ENCODE data around the gene CISD1.
"Not testable (repeated sequence)": the region's sequence is repeated elsewhere in the genome, so short reads cannot be mapped to it uniquely, and the experiment has no call there.

Gene CISD1

GRCh38 chr10:58268946-58269781 lies at the start of gene CISD1:
CISD1 (plus strand) TSS chr10:58269162; CDS start chr10:58269274, 112 bp downstream.
- peak; percentile 97 for DNase-seq (ENCODE audit: low spot score)

DNA sequence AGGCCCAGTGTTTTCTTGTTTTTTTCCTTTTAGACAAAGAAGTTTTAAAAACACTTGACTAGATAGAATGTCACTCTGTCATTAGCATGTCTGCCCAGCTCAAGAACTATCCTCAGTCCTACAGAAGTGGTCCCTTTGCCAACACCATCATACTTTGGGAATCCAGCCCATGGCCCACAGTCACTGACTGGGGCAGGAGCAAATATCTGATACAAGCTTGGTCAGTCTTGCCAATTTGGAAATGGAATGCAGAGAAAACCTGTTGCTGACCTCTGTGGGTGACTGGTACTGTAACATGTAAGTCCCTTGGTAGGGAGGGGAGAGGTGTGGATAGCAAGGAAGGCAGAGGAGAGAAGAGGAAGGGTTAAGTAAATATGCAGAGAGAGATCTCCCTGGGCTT lies 49.1 kb upstream of the CISD1 start:
- DNase-seq (ENCODE audit: low spot score) = no peak

GRCh38 chr10:58220769-58221451 lies 48.1 kb upstream of the CISD1 start:
- no peak for DNase-seq (ENCODE audit: low spot score)

DNA sequence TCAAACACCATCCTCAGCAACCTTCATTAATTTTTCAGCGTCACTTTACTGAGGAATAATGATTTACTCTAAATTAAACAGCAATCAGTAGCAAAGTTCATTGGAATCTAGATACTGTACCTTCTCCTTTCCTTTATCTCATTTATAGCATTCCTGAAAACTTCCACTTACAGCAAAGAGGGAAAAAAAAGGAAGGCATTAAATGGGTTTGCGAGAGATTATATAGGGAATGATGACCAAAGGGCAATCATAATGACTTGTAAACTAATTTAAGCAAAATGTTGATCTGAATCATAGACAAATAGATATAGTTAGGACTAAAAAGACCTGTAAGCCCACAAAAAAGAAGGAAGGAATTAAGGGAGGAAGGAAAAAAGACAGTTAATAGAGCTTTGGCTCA lies 43.3 kb upstream of the CISD1 start:
- no peak for DNase-seq (ENCODE audit: low spot score)

GRCh38 chr10:58229856-58230255 lies 39.1 kb upstream of the CISD1 start:
- DNase-seq (ENCODE audit: low spot score) = not testable (repeated sequence)

- DNase-seq (ENCODE audit: low spot score) = no peak
These were observed 31.7 kb upstream of the CISD1 start for GRCh38 chr10:58237014-58237834.

- DNase-seq (ENCODE audit: low spot score) = no peak
These were observed 29.3 kb upstream of the CISD1 start for GRCh38 chr10:58239561-58240169.

DNA sequence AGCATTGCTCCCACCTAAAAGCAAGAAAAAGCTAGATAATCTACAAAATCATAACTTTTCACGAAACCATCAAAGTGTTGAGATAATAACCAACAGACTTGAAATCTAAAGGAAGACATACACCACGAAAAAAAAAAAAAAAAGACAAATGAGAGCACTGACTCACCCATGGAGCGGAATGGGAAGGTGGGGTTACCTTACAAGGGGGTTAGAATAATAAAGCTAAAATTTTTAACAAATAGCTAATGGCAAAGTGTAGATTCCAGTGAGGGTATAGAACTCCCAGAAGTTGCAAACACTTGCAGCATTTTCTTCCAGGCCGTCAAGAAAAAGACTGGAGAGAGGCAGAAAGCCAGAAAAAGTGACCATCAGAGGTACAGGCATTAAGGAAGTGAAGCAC lies 28.4 kb upstream of the CISD1 start:
- DNase-seq (ENCODE audit: low spot score) = no peak

GRCh38 chr10:58241346-58241745 lies 27.6 kb upstream of the CISD1 start:
- no peak for DNase-seq (ENCODE audit: low spot score)

DNA sequence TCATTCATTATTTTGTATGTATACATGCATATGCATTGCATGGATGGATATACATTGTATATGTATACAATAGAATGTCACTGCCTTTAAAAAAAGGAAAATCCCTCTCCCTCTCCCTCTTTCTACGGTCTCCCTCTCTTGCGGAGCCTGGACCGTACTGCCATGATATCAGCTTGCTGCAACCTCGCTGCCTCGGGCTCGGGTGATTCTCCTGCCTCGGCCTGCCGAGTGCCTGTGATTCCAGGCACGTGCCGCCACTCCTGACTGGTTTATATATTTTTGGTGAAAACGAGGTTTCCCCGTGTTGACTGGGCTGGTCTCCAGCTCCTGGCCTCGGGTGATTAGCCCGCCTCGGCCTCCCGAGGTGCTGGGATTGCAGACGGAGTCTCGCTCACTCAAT lies 25.7 kb upstream of the CISD1 start:
- DNase-seq (ENCODE audit: low spot score) = no peak

GRCh38 chr10:58243801-58244200 lies 25.2 kb upstream of the CISD1 start:
- not testable (repeated sequence) for DNase-seq (ENCODE audit: low spot score)

GRCh38 chr10:58244242-58244641 lies 24.7 kb upstream of the CISD1 start:
- not testable (repeated sequence) for DNase-seq (ENCODE audit: low spot score)

- DNase-seq (ENCODE audit: low spot score) = not testable (repeated sequence)
These were observed 24.3 kb upstream of the CISD1 start for GRCh38 chr10:58244666-58245065.

- no peak for DNase-seq (ENCODE audit: low spot score)
These were observed 15.8 kb upstream of the CISD1 start for GRCh38 chr10:58253184-58253583.

- DNase-seq (ENCODE audit: low spot score) = no peak
These were observed 14.3 kb upstream of the CISD1 start for GRCh38 chr10:58254644-58255043.

- not testable (repeated sequence) for DNase-seq (ENCODE audit: low spot score)
These were observed 12.8 kb upstream of the CISD1 start for GRCh38 chr10:58256013-58256780.

DNA sequence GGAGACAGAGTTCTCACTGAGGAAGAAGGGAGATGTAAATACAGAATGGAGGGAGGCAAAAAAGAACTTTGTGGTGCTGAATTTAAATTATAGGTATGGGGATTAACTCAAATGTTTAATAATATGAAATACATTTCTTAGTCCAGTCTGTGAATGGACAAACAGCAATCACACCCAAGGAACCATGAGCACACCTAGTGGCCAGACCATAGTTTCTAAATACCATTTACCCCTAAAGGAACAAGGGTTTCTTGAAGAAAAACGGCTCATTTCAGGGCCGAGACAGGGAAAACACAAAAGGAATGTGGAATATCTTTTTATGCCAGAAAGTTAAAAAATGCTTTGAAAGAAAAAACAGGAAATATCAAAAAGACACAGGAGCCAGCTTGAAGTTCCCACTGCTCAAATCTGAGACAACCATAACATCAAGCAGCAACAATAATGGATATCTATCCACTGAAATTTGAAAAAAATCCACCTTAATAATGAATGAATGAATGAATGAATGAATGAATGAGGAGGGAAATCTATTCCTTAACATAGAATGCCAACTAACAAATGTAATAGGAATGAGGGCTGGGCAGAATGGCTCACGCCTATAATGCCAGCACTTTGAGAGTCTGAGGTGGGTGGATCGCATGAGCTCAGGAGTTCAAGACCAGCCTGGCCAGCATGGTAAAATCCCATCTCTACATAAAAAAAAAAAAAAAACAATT lies 9.8 kb upstream of the CISD1 start:
- DNase-seq (ENCODE audit: low spot score) = no peak

GRCh38 chr10:58260334-58260733 lies 8.6 kb upstream of the CISD1 start:
- no peak for DNase-seq (ENCODE audit: low spot score)

- no peak for DNase-seq (ENCODE audit: low spot score)
These were observed 6.2 kb upstream of the CISD1 start for GRCh38 chr10:58262766-58263165.

DNA sequence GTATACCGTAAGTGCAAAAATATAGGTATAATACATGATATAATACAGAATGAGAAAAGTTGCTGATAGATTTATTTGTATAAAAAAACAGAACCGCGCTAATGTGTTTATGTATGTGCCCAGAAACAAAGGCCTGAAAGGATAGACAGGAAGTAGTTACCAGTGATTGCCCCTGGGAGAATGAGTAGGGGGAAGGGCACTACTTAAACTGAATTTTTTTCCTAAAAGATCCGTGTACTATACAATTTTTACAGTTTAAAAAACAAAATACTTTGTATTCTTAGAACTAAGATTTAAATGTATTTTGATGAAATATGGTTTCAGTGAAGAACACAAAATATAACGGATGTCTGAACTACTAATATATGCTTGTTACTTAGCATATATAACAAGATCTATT lies 4.2 kb upstream of the CISD1 start:
- no peak for DNase-seq (ENCODE audit: low spot score)

DNA sequence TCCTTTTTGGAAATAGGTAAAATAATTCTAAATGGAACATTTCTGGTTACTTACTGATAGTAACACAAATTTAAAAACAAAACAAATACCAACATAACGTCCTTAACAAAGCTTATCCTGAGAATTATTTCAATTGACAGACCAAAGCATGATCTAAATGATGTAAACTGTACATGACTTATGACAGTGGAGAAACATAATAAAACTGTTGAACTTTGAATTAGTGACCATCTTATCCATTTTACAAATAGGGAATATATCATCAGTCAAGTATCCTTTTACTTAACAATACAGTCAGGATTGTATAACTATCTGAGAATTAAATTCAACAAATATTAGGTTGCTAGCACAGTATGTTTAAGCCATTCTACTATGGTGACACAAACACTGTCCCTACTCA lies 3.7 kb upstream of the CISD1 start:
- no peak for DNase-seq (ENCODE audit: low spot score)

Measured in ecto neural progenitor cell (in vitro differentiated cells).